ENCODE measurements around the gene MICAL2. TPM values are rescaled to one million over a fixed set of nuclear protein-coding genes. Genes with fewer than 3 reads are reported as not detected.

MICAL2 gene
- total RNA-seq, 1 donor from 2014 or later = 104 TPM

GRCh38 chr11:12133547-12134235, 23.3 kb downstream of the MICAL2 start:
- no peak for TF ChIP-seq CTCF (conservative IDR thresholded peaks at IDR 0.05; ENCODE audit: low read depth, low read length)
- H3K4me3 ChIP-seq (ENCODE audit: low read depth, low read length) = no peak overlapping the region
- DNase-seq (ENCODE audit: low read depth) = no peak

- TF ChIP-seq CTCF (conservative IDR thresholded peaks at IDR 0.05; ENCODE audit: low read depth, low read length) = no peak
- DNase-seq (ENCODE audit: low read depth) = no peak
- H3K4me3 ChIP-seq (ENCODE audit: low read depth, low read length) = no peak overlapping the region
Measured at GRCh38 chr11:12134236-12134585, 23.8 kb downstream of the MICAL2 start.

GRCh38 chr11:12135185-12135584, 24.8 kb downstream of the MICAL2 start:
- TF ChIP-seq CTCF (conservative IDR thresholded peaks at IDR 0.05; ENCODE audit: low read depth, low read length) = no peak
- H3K4me3 ChIP-seq (ENCODE audit: low read depth, low read length) = no peak overlapping the region
- DNase-seq (ENCODE audit: low read depth) = no peak

- H3K4me3 ChIP-seq (ENCODE audit: low read depth, low read length) = no peak overlapping the region
- TF ChIP-seq CTCF (conservative IDR thresholded peaks at IDR 0.05; ENCODE audit: low read depth, low read length) = no peak
- no peak for DNase-seq (ENCODE audit: low read depth)
Measured at GRCh38 chr11:12137005-12137690, 26.8 kb downstream of the MICAL2 start.

GRCh38 chr11:12137938-12138731, 27.7 kb downstream of the MICAL2 start:
- no peak overlapping the region for H3K4me3 ChIP-seq (ENCODE audit: low read depth, low read length)
- peak; percentile 99 for DNase-seq (ENCODE audit: low read depth)
- TF ChIP-seq CTCF (conservative IDR thresholded peaks at IDR 0.05; ENCODE audit: low read depth, low read length) = peak; percentile 11

GRCh38 chr11:12139144-12139881, 28.9 kb downstream of the MICAL2 start:
- no peak for DNase-seq (ENCODE audit: low read depth)
- TF ChIP-seq CTCF (conservative IDR thresholded peaks at IDR 0.05; ENCODE audit: low read depth, low read length) = no peak
- H3K4me3 ChIP-seq (ENCODE audit: low read depth, low read length) = no peak overlapping the region
